SU-DHL-6 (cell line): ENCODE results near the gene TBC1D22A.

Source experiments
- CTCF ChIP-seq: fragments of 200-600 bp; sonication (generic); IDR thresholded peaks from one replicate; pipeline ENCODE4 v1.5.1; 2017; ENCODE audit warnings: antibody characterized with exemption, mild to moderate bottlenecking, low read length, moderate library complexity; ENCODE audit not compliant: insufficient read depth, poor library complexity, severe bottlenecking
- EZH2phosphoT487 ChIP-seq: fragments of 200-600 bp; sonication (generic), shearing (Covaris generic); conservative IDR thresholded peaks from 2 replicates; pipeline ENCODE4 v1.6.1; 2018; ENCODE audit warnings: mild to moderate bottlenecking, antibody characterized with exemption, low read length, moderate library complexity, mixed read lengths

GRCh38 chr22:47076758-47077157 is 314.3 kb downstream of the TBC1D22A start:
- TF ChIP-seq CTCF (no peak), EZH2phosphoT487 (no peak)
